ENCODE results near the gene INSIG1.

INSIG1 gene

DNA sequence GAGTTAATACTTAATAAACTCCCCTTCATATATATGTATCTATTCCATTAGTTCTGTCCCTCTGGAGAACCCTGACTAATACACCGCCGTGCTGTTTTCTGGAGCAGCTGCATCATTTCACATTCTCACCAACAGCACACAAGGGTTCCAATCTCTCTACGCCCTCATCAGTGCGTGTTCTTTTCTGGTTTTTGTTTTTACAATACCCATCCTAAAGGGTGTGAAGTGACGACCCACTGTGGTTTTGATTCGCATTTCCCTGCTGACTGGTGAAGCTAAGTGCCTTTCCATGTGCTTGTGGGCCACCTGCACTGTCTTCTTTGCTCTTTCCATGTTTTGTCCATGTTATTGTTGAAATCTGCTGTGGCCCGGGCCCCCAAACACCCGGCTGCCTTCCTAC is 11.0 kb upstream of the INSIG1 start:
- no peak for DNase-seq

GRCh38 chr7:155287284-155287935 is 10.3 kb upstream of the INSIG1 start:
- DNase-seq, result no peak

- no peak for DNase-seq
Measured at GRCh38 chr7:155288055-155288454, 9.6 kb upstream of the INSIG1 start.

DNA sequence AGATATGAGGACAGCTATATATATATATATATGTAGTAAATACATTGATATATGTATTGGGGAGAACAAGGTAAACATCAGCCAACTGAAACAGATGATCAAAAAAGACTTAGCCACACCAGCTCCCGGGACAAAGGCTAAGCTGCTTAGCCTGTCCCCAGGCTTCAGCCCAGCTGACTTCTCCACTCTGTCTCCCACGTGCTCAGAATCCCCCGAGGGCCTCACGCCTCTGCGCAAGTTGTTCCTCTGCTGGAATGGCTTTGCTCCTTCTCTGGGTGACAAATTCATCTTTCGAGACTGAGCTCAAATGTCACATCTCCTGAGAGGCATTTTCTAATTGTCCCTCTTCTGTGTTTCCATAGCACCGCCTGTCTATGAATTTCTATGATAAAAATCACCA is 8.6 kb upstream of the INSIG1 start:
- no peak for DNase-seq

GRCh38 chr7:155289949-155290501 is 7.7 kb upstream of the INSIG1 start:
- DNase-seq, result no peak

DNA sequence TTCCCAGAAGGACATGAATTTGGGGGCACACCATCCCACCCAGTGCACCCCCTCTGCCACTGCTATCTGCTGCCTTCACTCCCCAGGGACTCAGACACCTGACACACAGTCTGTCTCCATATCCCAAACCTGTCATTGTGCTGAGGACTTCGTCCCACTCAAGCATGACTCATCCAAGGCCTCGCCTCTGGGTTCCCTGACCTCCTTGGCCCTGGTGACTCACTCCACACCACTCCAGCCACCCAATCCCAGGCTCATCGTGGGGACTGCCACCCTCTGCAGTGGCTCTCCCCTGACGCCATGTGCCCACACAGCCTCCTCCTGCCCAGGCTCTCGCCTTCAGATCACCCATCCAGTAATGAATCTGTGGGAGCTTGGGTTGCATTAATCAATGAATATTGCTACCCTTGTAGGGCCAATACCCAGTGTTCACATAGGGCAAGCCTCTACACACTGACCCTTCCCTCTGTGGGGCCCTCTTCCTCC is 6.6 kb upstream of the INSIG1 start:
- DNase-seq, result peak in 1 of 2 donors; percentile 55

DNA sequence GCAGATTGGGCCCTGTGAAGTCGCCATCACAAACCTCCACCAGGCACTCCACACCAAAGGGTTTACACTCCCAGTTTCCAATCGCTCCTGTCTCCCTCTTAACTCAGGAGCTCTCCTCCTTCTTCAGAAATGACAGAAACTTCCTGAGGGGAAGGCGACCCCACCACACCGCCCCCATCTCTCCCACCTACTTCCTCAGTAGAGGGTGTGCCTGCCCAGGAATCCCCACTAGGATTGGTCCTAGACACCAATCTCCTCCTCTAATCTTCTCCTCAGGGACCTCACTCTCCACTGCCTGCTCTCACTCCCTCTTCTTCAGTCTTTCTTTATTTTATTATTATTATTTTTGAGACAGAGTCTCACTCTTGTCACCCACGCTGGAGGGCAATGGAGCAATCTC is 5.9 kb upstream of the INSIG1 start:
- DNase-seq, result no peak

DNA sequence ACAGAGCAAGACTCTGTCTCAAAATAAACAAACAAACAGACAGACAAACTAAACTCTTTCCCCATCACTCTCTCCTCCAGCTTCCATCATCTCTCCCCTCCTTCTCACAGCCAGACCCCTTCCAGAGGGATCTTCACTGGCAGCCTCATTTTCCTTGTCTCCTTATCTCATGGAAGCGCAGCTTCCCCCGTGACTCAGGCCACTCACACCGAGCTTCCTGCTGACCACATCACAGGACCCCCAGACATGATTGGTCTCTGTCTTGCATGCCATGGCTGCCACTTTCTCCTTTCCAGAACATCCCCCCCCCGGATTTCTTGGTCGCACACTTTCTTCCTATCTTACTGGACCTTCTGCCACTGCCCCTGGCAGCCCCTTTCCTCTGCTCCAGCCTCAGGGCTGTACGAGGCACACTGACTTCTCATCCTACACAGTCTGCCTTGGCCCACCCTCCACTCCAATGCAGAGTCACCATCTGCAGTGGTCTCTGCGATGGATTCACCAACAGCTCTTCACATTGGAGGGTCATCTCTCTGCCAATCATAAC is 4.9 kb upstream of the INSIG1 start:
- DNase-seq, result no peak

- DNase-seq, result no peak
Measured at GRCh38 chr7:155293721-155294510, 3.8 kb upstream of the INSIG1 start.

DNA sequence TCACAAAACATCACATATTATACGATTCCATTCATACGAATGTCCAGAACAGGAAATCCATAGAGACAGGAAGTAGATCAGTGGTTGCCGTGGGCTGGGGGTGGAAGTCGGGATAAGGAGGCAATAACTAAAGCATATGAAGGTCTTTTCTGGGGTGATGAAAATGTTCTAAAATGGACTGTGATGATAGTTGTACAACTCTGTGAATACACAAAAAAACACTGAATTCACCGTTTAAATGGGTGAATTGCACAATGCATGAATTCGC is 3.2 kb upstream of the INSIG1 start:
- no peak for DNase-seq

DNA sequence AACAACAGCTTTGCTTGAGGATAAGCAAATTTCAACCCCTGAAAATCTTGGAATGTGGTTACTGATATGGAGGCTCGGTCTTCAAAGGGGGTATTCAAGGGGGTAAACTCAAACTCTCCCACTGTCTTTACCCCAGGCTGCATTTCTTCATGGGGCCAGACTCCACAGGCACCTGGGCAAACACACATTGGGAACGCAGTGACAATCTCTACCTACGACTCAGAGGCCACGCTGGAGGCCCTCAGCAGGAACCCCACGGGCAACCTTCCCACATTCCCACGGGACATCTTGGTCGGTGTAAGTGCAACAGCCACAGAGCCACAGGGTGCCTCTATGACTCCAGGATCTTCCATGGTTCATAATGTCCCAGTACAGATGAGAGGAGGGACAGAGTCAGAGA is 2.2 kb upstream of the INSIG1 start:
- no peak for DNase-seq

DNA sequence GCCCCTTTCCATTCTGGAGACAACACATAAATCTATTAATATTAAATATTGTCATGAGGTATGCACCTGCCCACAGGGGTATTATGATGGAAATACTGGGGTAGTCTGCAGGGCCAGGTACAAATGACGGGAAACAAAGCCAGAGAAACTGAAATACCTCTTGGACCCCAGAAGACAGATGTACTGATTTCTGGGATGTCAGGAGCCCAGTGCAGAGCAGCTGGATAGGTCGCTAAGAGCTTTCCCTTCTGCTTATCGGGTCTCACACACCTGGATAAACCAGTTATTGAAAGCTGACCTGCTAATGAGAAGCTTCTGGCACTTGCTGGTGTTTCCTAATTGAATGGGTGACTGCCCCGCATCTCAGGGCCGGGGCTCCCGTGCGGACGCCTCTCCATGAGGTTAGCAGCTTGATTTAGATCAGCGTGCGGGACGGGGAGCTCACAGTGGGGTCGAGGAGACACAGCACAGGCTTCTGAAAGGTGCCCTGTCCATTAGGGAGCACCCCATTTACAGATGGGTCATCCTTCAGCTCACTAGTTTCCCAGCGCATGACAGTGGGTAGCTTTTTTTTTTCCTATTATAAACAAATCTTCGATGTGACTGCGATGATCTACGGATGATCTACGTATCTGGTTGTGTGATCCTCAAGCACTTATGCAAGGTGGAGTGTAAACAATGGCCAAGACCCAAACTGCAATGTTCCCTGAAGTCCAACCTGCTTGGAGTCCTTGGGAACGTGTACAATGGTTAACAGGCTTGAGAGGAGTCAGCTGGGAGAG is 1.5 kb upstream of the INSIG1 start:
- no peak for DNase-seq

GRCh38 chr7:155296788-155297516 is 726 bp upstream of the INSIG1 start:
- DNase-seq, result peak; percentile 83 to 85

DNA sequence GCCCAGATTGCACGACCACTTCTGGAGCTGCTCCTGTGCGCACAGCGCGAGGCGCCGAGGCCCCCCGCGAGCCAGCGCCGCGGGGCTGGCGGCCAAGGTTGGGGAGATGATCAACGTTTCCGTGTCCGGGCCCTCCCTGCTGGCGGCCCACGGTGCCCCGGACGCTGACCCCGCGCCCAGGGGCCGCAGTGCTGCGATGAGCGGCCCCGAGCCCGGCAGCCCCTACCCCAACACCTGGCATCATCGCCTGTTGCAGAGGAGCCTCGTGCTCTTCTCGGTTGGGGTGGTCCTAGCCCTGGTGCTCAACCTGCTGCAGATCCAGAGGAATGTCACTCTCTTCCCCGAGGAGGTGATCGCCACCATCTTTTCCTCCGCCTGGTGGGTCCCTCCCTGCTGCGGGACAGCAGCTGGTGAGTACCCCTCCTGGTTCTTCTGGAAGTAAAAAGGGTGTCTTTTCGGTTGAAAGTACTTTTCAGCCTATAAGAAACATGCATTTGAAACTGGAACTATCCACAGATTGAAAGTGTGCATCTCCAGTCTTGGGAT is 683 bp downstream of the INSIG1 start:
- DNase-seq, result no peak

DNA sequence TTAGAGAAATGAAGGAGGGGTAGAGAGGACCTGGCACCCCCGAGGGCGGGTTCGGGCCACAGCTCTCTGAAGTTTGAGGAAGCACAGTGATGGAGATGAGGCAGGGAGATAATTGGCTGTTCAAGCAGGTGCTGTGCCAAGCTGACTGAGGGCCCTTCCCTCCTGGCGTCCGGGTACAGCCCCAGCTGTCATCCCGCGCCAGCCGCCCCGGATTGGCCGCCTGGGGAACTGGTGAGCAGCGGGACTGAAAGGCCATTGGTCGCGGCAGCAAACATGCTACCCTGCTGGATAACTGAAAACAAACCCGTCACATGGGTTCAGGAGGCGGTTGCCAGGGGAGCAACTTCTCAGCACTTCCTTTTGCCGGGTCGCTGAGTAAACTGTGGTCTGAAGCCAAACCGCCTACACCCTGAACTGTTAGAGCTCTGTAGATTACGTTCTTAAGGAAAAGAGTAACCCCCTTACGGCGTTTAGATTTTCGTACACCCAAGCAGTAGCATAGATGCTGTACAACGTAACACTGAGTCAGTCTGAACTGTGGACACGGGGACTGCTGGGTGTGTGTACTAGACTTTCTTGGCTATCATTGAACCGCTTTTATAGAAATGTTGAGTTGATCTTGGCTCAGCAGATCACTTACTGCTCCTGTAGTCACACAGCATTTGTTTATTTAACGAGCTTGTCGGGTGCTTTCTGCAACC is 1.3 kb downstream of the INSIG1 start:
- DNase-seq, result peak; percentile 97

DNA sequence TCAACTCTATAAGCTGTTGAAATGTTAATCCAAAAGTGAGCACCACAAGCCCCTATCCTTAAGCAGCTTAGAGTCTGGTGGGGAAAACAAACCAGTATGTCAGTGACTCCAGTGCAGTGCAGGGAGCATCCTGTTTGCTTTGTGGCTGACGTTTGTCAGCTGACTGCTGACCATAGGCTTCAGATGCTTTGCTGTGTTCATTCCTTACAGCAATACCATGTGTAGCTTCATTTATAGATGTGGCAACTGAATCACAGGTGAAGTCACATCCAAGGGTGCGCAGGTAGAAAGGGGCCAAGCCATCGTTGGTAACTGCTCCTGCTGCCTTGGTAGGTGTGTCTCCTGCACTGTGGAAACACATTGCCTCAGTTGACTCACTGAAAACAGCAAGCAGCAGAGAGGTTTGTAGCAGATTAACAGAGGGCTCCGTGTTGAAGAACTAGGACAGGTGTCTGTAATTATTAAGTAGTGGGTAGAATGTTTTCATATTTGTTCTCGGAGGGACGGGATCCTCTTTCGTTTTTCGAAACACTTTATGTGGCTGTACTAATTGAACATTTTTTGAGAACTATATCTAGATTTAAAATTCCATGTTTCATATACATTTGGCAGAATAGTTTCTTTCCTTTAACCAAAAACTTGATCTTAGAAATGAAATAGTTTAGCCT is 2.0 kb downstream of the INSIG1 start:
- DNase-seq, result peak; percentile 35 to 51

- DNase-seq, result peak in 1 of 2 donors; percentile 45
Measured at GRCh38 chr7:155300641-155301452, 3.2 kb downstream of the INSIG1 start.

DNA sequence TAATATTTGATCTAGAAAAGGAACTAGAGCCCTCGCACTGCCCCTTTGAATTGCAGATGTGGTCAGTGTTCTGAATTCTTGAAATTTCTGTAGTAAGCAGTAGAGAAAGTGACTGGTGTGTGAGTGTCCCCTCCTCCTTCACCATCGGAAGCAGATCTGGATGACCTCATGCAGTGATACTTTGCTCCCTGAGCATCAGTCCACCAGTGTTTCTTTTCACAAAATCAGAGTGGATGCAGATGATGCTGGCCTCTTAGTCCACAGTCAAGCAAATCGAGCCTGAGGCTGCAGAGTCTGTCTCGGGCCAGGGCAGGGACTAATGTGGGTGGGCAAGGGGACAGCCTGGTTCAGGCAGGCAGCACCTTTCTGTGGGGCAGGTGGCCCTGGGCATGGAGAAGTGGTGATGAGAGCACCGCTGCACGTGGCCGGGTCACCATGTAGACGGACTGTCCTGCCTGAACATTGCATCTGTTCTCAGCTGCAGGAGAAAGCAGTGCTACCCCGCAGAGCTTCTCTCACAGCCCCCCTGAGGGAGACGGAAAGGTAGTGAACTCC is 5.4 kb downstream of the INSIG1 start:
- no peak for DNase-seq

- DNase-seq, result no peak
Measured at GRCh38 chr7:155303897-155304296, 6.2 kb downstream of the INSIG1 start.
